ENCODE results near the gene XYLB.

Gene XYLB

DNA sequence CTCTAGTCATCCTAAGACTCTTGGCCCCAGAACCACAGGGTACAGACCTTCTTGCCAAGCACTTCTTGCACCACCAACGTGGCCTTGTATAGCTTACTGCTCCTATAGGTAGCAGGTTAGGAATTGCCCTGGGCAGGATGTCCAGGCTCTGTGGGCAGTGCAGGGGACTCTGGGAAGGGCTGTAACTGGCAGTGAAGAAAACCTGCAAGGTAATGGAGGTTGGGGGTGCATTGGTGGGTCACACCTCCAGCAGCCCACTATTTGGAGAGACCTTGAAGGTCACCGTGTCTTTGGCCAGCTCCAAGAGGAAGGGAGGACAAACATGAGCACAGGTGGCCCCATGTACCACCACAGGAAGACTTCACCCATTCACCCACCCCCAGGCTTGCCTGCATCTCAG, 21.3 kb upstream of the XYLB start:
- no peak for DNase-seq

DNA sequence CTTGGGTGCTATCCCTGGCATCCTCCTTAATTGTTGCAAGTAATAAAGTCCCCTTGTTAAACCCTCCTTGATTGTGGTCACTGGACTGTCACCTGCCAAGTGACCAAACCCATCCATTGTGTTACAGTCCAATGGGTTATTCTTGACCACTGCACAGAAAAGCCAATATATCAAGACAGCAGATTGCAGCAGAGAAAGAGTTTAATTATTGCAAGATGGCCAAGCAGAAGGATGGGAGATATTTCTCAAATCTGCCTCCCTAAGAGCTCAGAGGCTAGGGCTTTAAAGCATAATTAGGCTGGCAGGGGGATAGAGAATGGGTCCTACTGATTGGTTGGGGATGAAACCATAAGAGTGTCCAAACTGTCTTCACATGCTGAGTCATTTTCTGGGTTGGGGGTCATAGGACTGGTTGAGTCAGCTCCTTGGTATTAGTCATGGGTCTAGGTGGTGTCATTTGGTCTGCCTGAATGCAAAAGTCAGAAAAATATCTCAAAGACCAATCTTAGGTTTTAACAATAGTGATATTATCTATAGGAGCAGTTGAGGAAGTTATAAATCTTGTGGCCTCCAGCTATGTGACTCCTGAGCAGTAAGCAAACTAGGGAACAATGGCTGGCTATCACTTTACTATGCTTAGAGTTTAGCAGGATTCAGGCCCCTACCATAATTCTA, 19.1 kb upstream of the XYLB start:
- no peak for DNase-seq

DNA sequence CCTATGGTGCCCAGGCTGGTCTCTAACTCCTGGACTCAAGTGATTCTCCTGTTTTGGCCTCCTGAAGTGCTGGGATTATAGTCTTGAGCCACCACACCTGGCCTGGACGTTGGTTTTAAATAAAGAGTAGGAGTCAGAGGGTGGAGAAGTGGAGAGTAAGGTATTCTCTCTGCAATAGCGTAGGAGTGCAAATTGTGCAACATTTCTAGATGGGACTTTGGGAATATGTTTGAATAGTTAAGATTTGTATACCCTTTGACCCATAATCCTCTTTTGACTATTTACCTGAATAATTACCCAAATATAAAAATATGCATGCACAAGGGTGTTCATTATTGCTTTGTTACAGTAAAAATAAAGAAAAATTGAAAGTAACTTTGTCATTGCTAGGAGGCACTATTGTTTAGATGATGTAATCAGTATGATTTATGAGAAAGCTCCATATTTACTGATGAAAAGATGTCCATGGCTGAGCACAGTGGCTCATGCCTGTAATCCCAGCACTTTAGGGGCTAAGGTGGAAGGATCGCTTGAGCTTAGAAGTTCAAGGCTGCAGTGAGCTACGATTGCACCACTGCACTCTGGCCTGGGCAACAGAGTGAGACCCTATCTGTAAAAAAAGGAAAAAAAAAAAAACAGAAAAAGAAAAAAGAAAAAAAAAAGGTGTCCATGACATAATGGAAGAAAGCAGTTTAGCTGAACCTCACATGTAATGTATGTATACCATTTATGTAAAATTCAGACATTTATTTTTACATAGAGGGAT, 15.1 kb upstream of the XYLB start:
- DNase-seq = no peak

DNA sequence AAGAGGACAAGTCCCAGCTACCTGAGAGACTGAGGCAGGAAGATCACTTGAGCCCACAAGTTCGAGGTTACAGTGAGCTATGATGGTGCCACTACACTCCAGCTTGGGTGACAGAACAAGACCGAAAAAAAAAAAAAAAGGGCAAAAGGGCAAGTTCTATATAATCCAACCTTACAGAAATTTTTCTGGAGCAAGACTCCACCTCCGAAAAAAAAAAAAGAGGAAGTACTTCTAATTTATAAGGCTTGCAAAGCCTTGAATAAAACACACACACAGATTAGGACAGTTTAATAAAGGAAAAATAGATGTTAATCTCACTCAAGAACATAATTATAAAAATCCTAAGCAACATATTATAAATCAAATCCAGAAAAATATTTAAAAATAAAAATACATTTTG, 14.4 kb upstream of the XYLB start:
- no peak for DNase-seq

DNA sequence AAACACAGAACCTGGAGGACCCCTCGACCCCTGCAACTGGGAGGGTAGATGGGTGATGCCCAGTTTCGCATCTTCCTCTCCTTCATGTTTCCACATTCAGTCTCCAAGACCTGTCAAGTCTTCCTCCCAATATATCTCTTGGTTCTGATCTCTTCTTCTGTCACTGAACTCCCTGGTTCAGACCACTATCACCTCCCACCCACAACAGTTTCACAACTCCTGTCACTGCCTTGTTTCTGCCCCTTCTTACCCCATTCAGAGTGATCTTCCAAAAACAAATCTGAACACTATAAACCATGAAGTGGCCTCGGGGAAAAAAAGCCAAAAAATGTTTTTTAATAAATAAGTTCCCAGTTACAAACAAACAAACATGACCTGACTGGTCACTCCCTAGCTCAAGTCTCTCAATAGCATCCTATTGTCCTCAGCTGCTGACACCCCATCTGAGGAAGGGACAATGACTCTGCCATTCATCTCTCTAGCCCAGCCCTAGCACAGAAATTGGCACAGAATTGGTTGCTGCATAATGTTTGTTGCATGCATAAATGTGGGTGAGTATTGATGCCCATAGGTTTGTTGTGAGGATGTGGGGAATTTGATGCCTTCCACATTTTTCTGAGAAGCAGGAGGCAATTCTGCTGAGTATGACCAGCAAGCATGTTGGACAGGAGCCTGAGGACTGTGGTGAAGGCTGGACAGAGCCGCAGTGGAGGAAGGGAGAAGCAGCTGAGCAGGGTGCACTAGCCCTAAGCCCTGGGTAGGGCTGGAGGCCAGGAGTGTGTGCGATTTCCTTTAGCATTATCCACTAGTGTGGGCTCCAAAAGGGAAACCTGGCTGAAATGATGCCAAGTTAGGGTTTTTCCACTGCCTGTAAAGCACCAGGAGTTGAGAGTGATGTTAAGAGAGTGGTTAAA, 12.2 kb upstream of the XYLB start:
- DNase-seq = no peak

DNA sequence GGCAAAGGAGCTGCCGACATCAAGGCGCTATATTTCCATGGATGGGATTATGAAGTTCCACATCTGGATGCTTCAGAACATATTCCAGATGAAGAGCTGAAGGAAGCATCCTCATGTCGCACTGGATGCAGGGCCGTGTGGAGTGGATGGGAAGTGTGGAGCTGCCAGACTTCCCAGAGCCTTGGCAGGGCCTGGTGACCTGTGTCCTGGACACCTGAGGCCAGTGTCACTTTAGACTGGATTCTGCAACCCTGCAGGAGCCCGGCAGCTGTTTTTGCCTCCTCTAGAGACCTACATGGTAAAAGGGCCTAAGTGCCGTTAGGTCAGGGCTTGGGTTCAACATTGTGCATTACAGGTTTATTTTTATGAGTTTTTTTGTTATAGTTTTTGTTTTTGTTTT, 11.3 kb upstream of the XYLB start:
- DNase-seq = no peak

DNA sequence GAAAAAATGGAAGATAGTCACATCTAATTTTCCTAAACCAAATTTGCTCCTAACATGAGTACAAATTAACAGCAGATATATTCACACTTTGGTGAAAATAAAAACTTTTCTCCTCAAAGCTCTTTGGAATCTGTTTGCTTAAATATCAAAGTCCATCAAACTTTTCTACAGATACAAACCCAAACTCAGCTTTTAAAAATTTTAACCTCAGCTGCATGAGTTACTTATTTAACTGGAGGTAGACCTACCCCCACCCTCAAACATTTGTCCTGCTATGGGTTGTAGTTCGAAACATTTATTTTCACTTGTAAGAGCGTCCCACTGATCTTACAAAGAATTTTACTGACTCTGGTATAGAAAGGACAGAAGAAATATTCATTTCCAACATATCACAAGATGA, 8.9 kb upstream of the XYLB start:
- DNase-seq = no peak

DNA sequence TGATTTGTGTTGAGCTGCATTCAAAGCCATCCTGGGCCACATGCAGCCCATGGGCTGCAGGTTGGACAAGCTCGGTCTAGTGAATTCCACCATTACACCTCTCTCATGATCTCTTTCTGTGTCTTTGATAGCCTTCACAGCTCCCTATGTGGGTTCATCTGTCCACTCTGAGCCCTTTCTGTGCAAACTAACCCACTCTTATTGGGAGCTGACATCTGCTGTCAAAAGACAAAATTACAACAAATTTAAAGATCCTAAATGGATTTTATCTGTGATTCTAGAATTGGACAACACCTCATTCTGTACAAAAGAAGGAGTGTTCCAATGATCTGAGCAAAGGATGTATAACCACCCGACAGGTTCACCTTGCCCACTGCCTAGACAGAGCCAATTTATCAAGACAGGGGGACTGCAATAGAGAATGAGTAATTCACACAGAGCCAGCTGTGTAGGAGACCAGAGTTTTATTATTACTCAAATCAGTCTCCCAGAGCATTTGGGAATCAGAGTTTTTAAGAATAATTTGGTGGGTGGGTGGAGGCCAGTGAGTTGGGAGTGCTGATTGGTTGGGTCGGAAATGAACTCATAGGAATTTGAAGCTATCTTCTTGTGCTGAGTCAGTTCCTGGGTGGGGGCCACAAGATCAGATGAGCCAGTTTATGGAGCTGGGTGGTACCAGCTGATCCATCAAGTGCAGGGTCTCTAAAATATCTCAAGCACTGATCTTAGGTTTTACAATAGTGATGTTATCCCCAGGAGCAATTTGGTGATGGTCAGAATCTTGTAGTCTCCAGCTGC, 2.6 kb upstream of the XYLB start:
- DNase-seq = no peak

DNA sequence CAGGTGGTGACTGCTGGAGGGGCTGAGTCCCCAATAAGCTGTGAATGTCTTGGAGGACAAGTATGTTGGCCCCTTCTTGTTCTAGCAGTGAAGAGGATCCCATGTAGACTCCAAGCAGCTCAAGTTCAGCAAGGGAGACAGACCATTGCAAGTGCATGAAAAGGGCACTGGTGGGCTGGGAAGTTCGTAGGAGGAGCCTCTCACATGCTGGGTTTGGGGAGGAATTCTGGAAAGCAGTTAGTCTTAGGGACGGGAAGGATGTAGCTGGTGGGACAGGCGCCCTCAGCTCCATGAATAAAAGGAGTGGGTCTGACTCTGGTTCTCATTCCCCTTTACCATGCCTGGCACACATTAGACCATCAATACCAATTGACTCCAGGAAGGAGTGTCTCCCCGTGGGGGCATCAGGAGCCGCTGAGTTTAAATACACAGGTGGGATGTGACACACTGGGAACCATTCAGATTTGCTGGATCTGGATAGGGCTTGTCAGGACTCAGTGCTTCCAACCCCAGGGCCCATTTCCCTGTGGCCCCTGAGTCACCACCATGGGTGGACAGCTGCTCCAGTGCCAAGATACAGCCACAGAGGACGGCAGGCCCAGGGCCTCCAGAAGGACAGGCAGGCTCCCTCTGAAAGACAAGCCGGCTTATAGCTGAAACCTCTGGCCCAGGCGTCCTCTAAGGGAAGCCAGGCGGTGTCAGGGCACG, 552 bp upstream of the XYLB start:
- no peak for DNase-seq

DNA sequence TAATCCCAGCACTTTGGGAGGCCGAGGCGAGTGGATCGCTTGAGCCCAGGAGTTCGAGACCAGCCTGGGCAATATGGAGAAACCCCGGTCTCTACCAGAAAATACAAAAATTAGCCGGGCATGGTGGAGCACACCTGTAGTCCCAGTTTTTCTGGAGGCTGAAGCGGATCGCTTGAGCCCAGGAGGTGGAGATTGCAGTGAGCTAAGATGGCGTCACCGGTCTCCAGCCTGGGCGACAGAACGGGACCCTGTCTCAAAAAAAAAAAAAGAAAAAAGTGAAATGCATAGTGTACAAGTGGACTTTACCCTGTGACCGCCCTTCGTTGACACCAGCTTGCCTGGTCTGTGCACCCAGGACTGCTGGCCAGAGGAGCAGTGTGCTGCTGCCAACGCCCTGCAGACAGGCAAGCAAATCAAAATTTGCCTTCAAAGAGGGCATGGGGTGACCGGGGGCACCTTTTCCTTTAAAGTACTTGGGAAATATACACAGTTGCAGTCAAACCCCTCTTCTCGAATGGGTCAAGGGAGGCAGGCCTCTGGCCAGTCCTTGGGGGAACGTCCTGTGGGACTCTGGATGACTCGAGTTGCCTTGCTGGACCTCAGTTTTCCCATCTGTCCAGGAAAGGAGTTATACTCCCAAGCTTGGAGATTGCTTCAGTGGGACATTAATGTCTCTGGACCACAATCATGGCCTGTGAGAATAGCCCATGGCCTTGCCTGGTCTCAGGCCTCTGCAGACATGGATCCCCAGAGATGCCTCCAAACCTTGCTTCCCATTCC, 1.0 kb downstream of the XYLB start:
- no peak for DNase-seq

DNA sequence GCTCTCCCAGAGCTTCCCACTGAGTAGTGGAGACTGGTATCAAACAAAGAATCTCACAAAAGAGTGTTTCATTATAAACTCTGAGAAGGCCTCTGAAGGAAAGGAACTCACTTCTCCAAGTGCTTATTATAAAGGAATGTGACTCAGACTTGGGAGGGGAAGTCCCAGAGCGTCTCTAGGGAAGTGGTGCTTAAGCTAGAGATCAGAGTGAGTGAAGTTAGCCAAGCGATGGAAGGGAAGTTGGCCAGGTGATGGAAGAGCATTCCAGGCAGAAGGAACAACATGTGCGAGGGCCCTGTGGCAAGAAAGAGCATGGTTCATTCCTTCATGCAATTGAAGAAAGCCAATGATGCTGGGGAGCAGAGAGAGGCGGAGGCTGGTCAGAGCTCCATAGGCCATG, 2.3 kb downstream of the XYLB start:
- DNase-seq = no peak

DNA sequence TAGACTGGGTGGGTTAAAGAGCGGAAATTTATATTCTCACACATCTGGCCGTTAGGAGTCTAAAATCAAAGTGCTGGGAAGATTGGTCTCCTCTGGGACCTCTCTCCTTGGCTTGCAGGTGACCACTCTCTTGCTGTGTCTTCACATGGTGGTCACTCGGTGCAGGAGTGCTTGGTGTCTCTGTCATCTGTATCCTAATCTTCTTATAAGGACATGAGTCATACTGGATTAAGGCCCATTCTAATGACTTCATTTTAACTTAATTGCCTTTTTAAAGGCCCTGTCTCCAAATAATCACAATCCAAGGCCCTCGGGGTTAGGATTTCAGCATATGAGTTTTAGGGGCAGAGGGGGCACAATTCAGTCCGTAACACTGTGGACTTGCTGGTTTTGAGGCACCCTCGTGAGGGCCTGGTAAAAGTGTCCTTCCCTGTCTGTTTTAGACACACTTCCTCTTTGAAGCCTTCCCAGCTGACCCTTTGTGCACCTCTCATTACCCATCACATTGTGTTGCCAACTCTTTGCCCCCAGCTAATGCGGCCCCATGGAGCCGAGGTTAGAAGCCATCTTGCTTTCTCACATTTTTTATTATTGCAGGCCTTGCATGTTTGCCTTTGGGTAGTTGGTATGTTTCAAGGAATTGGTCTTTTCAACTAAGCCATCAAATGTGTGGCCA, 3.2 kb downstream of the XYLB start:
- DNase-seq = no peak

DNA sequence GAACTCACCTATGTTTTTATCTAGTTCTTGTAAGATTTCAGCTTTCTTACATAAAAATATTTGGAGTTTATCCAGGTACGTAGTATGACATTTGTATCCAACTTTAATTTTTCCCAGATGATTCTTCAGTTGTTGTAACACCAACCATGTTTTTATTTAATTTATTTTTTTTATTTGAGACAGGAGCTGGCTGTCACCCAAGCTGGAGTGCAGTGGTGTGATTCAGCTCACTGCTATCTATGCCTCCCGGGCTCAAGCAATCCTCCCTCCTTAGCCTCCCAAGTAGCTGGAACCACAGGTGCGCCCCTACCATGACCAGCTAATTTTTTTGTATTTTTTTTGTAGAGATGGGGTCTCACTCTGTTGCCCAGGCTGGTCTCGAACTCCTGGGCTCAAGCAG, 6.6 kb downstream of the XYLB start:
- DNase-seq = no peak

DNA sequence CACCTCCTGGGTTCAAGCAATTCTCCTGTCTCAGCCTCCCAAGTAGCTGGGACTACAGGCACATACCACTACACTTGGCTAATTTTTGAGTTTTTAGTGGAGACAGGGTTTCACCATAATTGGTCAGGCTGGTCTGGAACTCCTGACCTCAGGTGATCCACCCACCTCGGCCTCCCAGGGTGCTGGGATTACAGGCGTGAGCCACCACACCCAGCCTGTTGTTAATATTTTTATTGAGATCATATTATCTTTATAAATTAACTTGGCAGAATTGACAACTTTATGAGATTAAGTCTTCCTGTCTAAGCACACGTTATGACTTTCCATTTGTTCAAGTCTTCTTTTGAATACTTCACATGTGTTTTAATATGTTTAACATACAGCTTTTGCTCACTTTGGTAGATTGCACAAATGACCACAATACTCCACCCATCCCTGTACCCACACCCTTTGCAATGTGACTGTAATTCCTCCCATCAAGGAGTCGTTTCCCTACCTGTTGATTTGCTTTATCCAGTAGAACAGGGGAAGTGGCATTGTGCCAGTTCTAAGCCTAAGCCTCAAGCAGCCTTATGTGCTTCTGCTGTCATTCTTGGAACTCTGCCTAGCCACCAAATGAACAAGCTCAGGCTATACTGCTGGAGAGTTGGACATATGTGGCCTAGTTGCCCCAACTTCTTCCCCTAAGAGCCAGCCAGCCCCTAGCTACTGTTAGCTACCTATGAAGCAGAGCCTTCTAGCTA, 8.2 kb downstream of the XYLB start:
- DNase-seq = no peak

DNA sequence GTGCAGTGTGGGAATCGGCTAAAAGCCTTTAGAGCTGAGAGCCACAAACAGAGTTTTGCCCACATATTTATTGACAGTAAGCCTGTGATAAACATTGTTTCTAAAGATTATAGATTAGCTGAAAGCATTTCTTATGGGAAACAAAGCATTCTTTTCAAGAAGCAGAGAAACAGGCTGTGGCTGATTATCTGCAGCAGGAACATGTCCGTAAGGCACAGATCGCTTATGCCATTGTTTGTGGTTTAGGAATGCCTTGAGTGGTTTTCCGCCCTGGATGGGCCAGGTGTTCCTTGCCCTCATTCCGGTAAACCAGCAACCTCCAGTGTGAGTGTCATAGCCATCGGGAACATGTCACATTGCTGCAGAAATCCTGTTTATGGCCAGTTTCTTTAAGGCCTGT, 12.5 kb downstream of the XYLB start:
- DNase-seq = no peak

DNA sequence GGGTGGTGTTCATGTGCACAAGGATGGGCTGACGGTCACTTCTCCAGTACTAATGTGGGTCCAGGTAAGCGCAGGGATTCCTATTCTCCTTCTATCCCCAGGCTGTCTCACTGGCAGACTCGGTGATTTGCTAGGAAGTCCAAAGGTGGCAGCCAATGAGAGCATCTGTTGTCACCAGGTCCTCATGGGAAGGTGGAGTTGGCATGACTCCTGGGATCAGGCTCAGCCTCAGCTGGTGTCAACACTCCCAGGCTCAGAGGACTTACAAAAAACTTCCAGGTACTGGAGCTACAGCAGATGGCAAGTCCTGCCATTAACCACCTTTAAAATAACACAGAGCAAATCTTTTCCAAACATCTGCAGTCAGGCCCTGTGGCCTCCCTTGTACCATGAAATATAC, 13.8 kb downstream of the XYLB start:
- DNase-seq = no peak

DNA sequence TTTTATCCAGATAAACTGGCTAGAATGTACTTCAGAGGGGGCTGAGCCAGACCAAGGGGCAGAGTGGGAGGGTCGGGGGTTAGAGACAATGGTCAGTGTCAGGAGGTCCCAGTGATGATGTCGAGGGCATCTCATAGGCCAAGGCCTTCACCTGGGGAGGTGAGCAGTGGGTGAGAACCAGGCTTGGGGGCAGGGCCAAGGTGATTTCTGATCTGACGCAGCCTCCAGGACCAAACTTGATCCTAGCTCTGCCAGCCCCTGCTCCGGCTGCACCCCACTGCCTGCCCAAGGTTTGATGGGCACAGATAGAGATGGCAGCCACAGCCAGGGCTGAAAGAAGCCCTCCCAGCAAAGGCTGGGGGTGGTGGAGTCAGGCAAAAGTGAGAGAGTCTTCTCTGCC, 14.9 kb downstream of the XYLB start:
- no peak for DNase-seq

DNA sequence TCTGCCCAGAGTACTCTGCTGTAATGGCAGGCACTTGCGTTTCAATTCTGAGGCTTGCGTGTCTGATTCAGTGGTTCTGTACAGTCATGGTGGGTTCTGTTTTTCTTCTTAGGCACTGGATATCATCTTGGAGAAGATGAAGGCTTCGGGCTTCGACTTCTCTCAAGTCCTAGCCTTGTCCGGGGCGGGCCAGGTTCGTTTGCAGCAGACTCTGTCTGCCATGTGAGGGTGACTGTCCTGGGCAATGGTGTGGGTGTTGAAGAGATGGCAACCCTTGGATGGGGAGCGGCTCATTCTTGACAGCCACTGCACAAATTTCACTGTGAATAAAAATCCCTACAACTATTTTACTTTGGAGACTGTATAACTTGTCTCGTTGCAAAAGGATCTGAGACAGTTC, 16.2 kb downstream of the XYLB start:
- no peak for DNase-seq

DNA sequence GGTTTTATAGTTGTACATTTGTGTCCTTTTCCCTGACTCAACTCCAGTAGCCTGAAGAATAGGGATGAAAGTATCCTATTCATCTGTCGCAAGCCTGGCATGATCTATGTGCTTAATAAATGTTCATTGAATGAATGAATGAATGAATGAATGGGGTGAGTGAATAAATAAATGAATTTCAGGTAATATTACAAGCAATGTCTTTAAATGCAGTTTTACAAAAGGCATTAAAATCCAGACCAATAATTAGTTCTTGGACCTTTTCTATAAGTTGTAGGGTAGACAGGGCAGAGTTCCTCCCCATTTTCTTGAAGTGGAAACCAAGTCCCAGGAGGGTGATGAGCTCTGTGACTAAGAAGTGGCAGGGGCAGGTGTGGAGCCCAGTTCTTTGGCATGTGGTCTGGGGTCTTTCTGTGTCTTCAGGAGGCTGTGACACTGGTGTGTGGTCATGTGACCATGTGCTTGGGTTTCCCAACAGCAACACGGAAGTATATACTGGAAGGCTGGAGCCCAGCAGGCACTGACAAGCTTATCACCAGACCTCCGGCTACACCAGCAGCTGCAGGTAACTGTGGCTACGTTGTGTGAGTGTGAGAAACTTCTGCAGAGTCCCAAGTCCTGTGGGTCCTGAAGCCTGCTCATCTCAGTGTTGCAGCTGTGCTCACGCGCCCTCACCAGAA, 18.3 kb downstream of the XYLB start:
- no peak for DNase-seq
